ENCODE measurements around the gene MYD88.
"Not testable (repeated sequence)": the region's sequence is repeated elsewhere in the genome, so short reads cannot be mapped to it uniquely, and the experiment has no call there.

The MYD88 gene

GRCh38 chr3:38126121-38126892 lies 12.2 kb upstream of the MYD88 start:
- no peak for DNase-seq (ENCODE audit: low spot score)

- no peak for DNase-seq (ENCODE audit: low spot score)
Observed at GRCh38 chr3:38127611-38128302, 10.7 kb upstream of the MYD88 start.

- no peak for DNase-seq (ENCODE audit: low spot score)
Observed at GRCh38 chr3:38128303-38128655, 10.2 kb upstream of the MYD88 start.

- no peak for DNase-seq (ENCODE audit: low spot score)
Observed at GRCh38 chr3:38129058-38129457, 9.4 kb upstream of the MYD88 start.

GRCh38 chr3:38130631-38131065 lies 7.8 kb upstream of the MYD88 start:
- no peak for DNase-seq (ENCODE audit: low spot score)

- DNase-seq (ENCODE audit: low spot score), result peak; percentile 56
Observed at GRCh38 chr3:38131621-38132369, 6.7 kb upstream of the MYD88 start.

- DNase-seq (ENCODE audit: low spot score), result no peak
Observed at GRCh38 chr3:38133209-38133556, 5.3 kb upstream of the MYD88 start.

- no peak for DNase-seq (ENCODE audit: low spot score)
Observed at GRCh38 chr3:38133557-38134405, 4.7 kb upstream of the MYD88 start.

GRCh38 chr3:38134517-38135143 lies 3.8 kb upstream of the MYD88 start:
- DNase-seq (ENCODE audit: low spot score), result not testable (repeated sequence)

GRCh38 chr3:38135621-38136277 lies 2.7 kb upstream of the MYD88 start:
- DNase-seq (ENCODE audit: low spot score), result peak; percentile 26

- peak; percentile 25 for DNase-seq (ENCODE audit: low spot score)
Observed at GRCh38 chr3:38136393-38136776, 2.1 kb upstream of the MYD88 start.

GRCh38 chr3:38136777-38137614 lies 1.5 kb upstream of the MYD88 start, which contains the start of gene ACAA1:
Gene ACAA1, minus strand, starts transcription at chr3:38137127. Its CDS starts 92 bp downstream, at chr3:38137035.
- peak; percentile 98 for DNase-seq (ENCODE audit: low spot score)

- DNase-seq (ENCODE audit: low spot score), result peak; percentile 53
Observed at GRCh38 chr3:38137615-38138348, 679 bp upstream of the MYD88 start.

- DNase-seq (ENCODE audit: low spot score), result no peak
Observed at GRCh38 chr3:38139191-38139590, 730 bp downstream of the MYD88 start.

- DNase-seq (ENCODE audit: low spot score), result no peak
Observed at GRCh38 chr3:38139652-38140051, 1.2 kb downstream of the MYD88 start.

GRCh38 chr3:38140326-38141172 lies 2.1 kb downstream of the MYD88 start:
- no peak for DNase-seq (ENCODE audit: low spot score)

GRCh38 chr3:38141173-38141951 lies 2.9 kb downstream of the MYD88 start:
- DNase-seq (ENCODE audit: low spot score), result no peak

GRCh38 chr3:38141952-38142273 lies 3.5 kb downstream of the MYD88 start:
- no peak for DNase-seq (ENCODE audit: low spot score)

Measured in NAMALWA (cell line).